Esophagus squamous epithelium (tissue), 5 donors: ENCODE data around the gene DCP1B. TPM values are rescaled to one million over a fixed set of nuclear protein-coding genes. Genes with fewer than 3 reads are reported as not detected.
A peak's percentile ranks its signal among the peaks of the same experiment; 100 is the strongest.

Experiments used
- DNase-seq: peaks from one replicate; lab custom pipeline; 2025; lab: John Stamatoyannopoulos, UW
- H3K27ac ChIP-seq, 4 donors: fragments of 200-600 bp; sonication (generic); one replicate each; pipeline ENCODE4 v1.5.1; 2016 to 2019; ENCODE audit warnings: mild to moderate bottlenecking in 1 of 4
- H3K27me3 ChIP-seq, 4 donors: fragments of 200-600 bp; sonication (generic); 1 replicate in 3 of 4; 2 replicates in 1 of 4; pipeline versions ENCODE4 v1.5.1 to v1.6.0; 2017 to 2021; ENCODE audit warnings: antibody characterized with exemption in 1 of 4
- H3K36me3 ChIP-seq, 3 donors: fragments of 200-600 bp; sonication (generic); one replicate each; pipeline ENCODE4 v1.5.1; 2016 to 2019
- H3K4me1 ChIP-seq, 3 donors: fragments of 200-600 bp; sonication (generic); one replicate each; pipeline ENCODE4 v1.5.1; 2017 to 2019
- H3K4me3 ChIP-seq, 4 donors: fragments of 200-600 bp; sonication (generic); 1 replicate in 3 of 4; 2 replicates in 1 of 4; pipeline ENCODE4 v1.5.1; 2016 to 2019; ENCODE audit warnings: mild to moderate bottlenecking in 2 of 4, moderate library complexity in 1 of 4
- H3K9me3 ChIP-seq, 3 donors: fragments of 200-600 bp; sonication (generic); one replicate each; pipeline ENCODE4 v1.5.1; 2016 to 2019
- POLR2A ChIP-seq, 4 donors: fragments of 450-650 bp; IDR thresholded peaks; one replicate each; pipeline ENCODE4 v1.6.1; 2017; ENCODE audit warnings: antibody characterized with exemption in 4 of 4, mild to moderate bottlenecking in 4 of 4, moderate library complexity in 3 of 4
- WGBS, 2 donors: methylation state at CpG; one replicate each; pipeline ENCODE4 v1.1.5; 2018; 5-methylcytosine and 5-hydroxymethylcytosine counted together
- intact Hi-C: fragments of 100-400 bp; cut with DNase I; formaldehyde crosslinking; loops from one replicate; pipeline ENCODE4 v1.15.0; 2022
- total RNA-seq, 4 donors: library from RNA; depleted of rRNA; stranded (reverse); fragments of >200 nt; gene quantifications; one replicate each; pipeline ENCODE4 v1.1.0, GENCODE V29; 2016
- TF ChIP-seq, protein P1 (sequence below), 6 experiments: fragments of 450-650 bp in 4 of 6; fragments of 200-600 bp in 2 of 6; sonication (generic) in 2 of 6; IDR thresholded peaks; one replicate each; pipeline ENCODE4 v1.5.1; 2016 to 2019; ENCODE audit warnings: antibody characterized with exemption in 6 of 6, mild to moderate bottlenecking in 4 of 6, moderate library complexity in 4 of 6
- donor health status: DM: yes; HTN: yes; CAD: no.

The DCP1B gene
- total RNA-seq, 4 donors from 2014 or later = 4.0 to 15.5 (median 10.8) TPM

DNA sequence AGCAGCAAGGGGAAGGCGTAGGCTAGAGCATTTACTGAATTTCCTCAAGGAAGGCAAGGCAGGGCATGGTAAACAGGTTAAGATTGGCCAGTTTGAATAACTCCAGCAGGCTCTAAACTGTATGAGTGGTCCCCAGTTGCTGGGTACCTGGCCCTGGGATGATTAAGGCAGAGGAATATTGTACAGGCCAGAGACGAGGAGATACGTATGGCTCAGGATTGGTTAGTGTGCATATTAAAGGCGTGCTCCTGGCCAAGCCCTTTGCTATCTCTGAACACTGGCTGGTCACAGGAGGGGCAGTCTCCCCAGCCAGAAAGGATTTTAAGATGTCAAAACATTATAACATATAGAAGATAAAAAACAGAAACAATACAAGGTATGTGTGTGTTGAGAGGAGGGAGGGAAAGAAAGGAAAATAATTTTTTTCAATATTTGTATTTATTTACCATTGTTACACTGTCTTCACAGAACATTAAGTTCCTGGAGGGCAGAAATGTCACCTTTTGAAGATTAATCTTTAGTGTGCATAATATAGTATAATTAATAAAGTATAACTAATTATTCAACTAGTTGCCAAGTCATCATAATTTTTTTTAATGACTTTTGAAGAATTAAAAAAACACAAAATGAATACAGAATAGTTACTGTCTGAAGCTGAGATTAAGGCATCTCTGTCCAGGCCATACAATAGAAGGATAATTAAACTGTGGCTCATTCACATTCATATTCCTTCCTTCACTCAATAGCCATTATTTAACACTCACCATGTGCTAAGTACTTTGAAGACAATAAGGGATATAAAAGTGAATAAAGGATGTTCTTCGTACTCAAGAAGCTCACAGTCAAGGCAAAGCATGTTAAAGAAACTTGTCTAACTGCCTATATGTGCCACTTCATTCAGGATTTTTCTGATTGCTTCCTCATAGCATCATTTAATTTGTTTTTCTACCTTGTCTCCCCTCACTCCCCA, 41.9 kb downstream of the DCP1B start:
- DNase-seq = no peak
- peaks cover 0 to 52% (median 0%) of the 10 kb centered on the region in 3 donors for H3K36me3 ChIP-seq
- no peaks in the 10 kb centered on the region for H3K27me3 ChIP-seq
- no peak for TF ChIP-seq POLR2A (IDR thresholded peaks at IDR 0.05)
- TF ChIP-seq, protein P1, sequence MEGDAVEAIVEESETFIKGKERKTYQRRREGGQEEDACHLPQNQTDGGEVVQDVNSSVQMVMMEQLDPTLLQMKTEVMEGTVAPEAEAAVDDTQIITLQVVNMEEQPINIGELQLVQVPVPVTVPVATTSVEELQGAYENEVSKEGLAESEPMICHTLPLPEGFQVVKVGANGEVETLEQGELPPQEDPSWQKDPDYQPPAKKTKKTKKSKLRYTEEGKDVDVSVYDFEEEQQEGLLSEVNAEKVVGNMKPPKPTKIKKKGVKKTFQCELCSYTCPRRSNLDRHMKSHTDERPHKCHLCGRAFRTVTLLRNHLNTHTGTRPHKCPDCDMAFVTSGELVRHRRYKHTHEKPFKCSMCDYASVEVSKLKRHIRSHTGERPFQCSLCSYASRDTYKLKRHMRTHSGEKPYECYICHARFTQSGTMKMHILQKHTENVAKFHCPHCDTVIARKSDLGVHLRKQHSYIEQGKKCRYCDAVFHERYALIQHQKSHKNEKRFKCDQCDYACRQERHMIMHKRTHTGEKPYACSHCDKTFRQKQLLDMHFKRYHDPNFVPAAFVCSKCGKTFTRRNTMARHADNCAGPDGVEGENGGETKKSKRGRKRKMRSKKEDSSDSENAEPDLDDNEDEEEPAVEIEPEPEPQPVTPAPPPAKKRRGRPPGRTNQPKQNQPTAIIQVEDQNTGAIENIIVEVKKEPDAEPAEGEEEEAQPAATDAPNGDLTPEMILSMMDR (IDR thresholded peaks at IDR 0.05) = no peak
- H3K27ac ChIP-seq = peak overlapping the region in 1 of 4 donors; percentile 42
- 88 to 97% methylated on average over 5 of the region's 5 CpGs for WGBS, 2 donors
- no peaks in the 10 kb centered on the region for H3K4me1 ChIP-seq
- H3K9me3 ChIP-seq = no peaks in the 10 kb centered on the region
- intact Hi-C loops = no loop called here
- H3K4me3 ChIP-seq = no peak overlapping the region

DNA sequence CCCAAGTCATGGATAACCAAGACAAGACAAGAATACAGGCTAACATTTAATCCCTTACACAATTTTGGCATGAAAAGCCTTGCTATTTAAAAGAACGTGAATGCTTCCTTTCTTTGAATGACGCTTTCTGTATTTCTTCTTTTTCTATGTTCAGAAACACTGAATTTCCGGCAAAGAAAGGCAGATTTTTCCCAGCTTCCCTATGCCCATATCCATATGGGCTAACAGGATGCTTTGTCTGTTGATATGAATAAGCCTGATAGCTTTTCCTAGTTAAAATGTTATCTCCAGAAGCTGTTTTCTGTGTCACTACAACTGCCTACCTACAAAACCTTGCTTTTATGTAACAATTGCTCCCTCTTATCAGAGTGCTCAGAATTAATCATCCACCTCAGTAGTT, 47.5 kb downstream of the DCP1B start:
- H3K36me3 ChIP-seq = peaks cover 4 to 50% (median 7%) of the 10 kb centered on the region in 3 donors
- no peaks in the 10 kb centered on the region for H3K4me1 ChIP-seq
- no peak overlapping the region for H3K4me3 ChIP-seq
- no peak for DNase-seq
- TF ChIP-seq POLR2A (IDR thresholded peaks at IDR 0.05) = no peak
- TF ChIP-seq, protein P1 (IDR thresholded peaks at IDR 0.05) = no peak
- H3K27me3 ChIP-seq = no peaks in the 10 kb centered on the region
- no peak overlapping the region for H3K27ac ChIP-seq
- 87 to 98% methylated on average over 3 of the region's 3 CpGs for WGBS, 2 donors
- intact Hi-C loops = no loop called here
- H3K9me3 ChIP-seq = no peaks in the 10 kb centered on the region

DNA sequence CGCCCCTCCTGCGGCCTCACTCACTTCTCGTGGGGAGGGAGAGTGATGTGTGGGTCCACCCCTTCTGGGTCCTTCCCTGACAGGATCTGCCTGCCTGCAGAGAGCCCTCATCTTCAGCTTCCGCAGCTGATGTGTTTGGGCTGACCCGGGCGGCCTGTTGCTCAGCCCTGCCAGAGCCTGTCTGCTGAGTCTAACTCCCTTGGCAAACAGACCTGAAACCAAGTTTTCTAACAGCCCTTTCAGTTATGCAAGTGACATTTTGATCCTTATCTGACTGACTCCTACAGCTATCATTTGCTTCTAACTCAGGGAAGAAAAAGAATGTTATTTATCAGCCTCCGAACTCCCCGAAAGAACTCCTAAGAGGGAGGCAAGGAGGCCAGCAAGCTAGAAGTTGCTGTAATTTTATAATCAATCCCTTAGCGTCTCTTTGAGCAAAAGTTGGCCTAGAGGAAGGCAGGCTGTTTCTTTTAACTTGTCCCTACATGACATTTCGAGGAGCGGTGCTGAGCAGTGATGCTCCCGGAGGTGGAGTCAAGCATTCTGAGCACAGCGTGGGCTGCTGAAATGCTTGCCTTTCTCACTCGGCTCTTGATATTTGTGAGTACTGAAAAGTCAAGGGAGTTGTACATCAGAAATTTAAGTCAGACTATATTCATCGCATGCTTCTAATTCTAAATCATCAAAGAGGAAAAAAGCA, 54.3 kb downstream of the DCP1B start:
- no peak for DNase-seq
- intact Hi-C loops = loop anchor here (10.0 kb wide), 1 partner anchor 95 kb away; no protein-coding TSS in a partner anchor
- 35 to 37% methylated on average over 12 to 13 of the region's 15 CpGs for WGBS, 2 donors
- peak overlapping the region; percentile 61 to 76 (median 66) for H3K27ac ChIP-seq
- TF ChIP-seq, protein P1 (IDR thresholded peaks at IDR 0.05) = no peak
- no peak for TF ChIP-seq POLR2A (IDR thresholded peaks at IDR 0.05)
- no peak overlapping the region for H3K4me3 ChIP-seq
- H3K9me3 ChIP-seq = no peaks in the 10 kb centered on the region
- no peaks in the 10 kb centered on the region for H3K27me3 ChIP-seq
- H3K36me3 ChIP-seq = peaks cover 4 to 87% (median 22%) of the 10 kb centered on the region in 3 donors
- H3K4me1 ChIP-seq = peaks cover 9 to 27% (median 20%) of the 10 kb centered on the region in 3 donors

DNA sequence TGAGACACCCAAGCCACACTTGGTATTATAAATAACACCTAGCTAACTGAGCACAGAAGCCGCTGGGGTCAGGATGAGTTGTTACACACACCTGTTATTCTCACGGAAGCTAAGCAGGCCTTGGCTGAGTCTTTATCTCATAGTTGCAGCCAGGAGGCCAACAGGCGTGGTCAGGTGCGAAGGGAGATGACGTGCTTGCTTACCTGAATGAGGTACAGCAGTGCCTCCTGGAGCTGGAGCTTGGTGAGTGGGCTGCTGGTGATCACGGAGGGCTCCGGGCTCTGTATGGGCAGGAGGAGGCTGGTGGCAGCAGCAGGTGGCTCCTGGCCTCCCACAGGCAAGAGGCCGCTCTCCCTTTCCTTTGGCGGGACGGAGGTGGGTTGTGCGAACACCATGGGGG, 55.4 kb downstream of the DCP1B start:
- H3K9me3 ChIP-seq = no peaks in the 10 kb centered on the region
- intact Hi-C loops = loop anchor here (10.0 kb wide), 1 partner anchor 96 kb away; no protein-coding TSS in a partner anchor
- peak overlapping the region; percentile 61 to 76 (median 66) for H3K27ac ChIP-seq
- no peak for DNase-seq
- no peak for TF ChIP-seq POLR2A (IDR thresholded peaks at IDR 0.05)
- TF ChIP-seq, protein P1 (IDR thresholded peaks at IDR 0.05) = no peak
- H3K36me3 ChIP-seq = peaks cover 4 to 83% (median 22%) of the 10 kb centered on the region in 3 donors
- H3K27me3 ChIP-seq = no peaks in the 10 kb centered on the region
- no peak overlapping the region for H3K4me3 ChIP-seq
- peaks cover 9 to 27% (median 20%) of the 10 kb centered on the region in 3 donors for H3K4me1 ChIP-seq
- WGBS, 2 donors = 75 to 92% methylated on average over 6 to 7 of the region's 11 CpGs
